Loucy (cell line): ENCODE data around the gene DLG2.

ENCODE experiments used
- CTCF ChIP-seq: fragments of 200-600 bp; sonication (generic); conservative IDR thresholded peaks from 2 replicates; pipeline ENCODE4 v1.5.1; 2014; ENCODE audit warnings: mild to moderate bottlenecking, antibody characterized with exemption, low read length
- EZH2phosphoT487 ChIP-seq: fragments of 200-600 bp; IDR thresholded peaks from 2 replicates; pipeline ENCODE4 v1.6.1; 2018; ENCODE audit warnings: antibody characterized with exemption, mild to moderate bottlenecking, moderate library complexity, borderline replicate concordance

GRCh38 chr11:84673753-84674152 lies 953.4 kb downstream of the DLG2 start:
- TF ChIP-seq CTCF (no peak), EZH2phosphoT487 (no peak)
